ENCODE measurements around the gene PIP5K1C. TPM values are rescaled to one million over a fixed set of nuclear protein-coding genes. Genes with fewer than 3 reads are reported as not detected.

Gene PIP5K1C
- polyA plus RNA-seq, 1 donor: 23.0 TPM

DNA sequence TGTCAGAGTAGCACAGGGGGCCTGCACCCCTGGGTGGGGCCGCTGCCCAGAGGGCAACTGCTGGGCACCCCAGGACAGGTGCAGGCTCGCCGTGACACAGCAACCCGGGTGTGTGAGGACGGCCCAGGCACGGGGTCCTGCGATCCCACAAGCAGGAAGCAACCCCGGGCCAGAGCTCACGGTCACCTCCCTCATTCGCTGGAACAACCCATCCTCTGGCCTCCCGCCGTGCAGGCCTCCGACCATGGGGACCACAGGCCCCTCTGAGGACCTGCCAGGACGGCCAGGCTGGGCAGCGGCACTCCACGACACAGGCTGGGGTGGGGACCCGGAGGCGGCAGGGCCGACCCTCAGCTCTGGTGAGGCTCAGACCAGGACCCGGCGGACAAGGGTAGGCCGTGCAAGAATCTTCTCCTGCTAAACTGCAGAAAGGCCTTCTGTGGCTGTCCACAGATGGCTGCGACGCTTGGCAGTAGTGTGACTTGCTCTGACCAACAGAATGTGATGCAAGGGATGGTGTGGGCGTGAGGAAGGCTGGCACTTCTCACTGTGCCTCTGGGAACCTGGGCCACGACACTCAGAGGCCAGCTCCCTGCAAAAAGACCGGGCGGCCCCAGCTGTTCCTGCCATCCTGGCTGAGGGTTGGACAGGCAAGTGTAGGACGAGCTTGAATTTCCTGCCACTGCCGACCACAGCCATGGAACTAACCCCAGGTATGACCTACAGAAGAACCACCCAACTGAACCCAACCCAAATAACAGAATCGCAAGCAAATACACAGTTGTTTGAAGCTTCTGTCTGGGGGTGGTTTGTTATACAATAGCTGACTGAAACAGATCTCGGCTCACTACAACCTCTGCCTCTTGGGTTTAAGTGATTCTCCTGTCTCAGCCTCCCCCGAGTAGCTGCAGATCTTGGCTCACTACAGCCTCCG is 26.5 kb downstream of the PIP5K1C start:
- no peak for DNase-seq
- WGBS (ENCODE audit: insufficient coverage, low lambda C conversion rate): no CpG with 5 or more reads among the region's 34 CpGs
- peaks cover 6% of the 10 kb centered on the region for H3K36me3 ChIP-seq (ENCODE audit: control insufficient read depth, insufficient read depth, low read length)
- H3K27me3 ChIP-seq (ENCODE audit: control insufficient read depth, insufficient read depth, low read length): no peaks in the 10 kb centered on the region
- H3K4me1 ChIP-seq (ENCODE audit: control insufficient read depth, insufficient read depth, low read length): peaks cover 20% of the 10 kb centered on the region
- peaks cover 7% of the 10 kb centered on the region for H3K9me3 ChIP-seq (ENCODE audit: control insufficient read depth, low read depth, low read length)
- H3K4me3 ChIP-seq (ENCODE audit: low read length): no peak overlapping the region
- no peak overlapping the region for H3K27ac ChIP-seq (ENCODE audit: low read length)

DNA sequence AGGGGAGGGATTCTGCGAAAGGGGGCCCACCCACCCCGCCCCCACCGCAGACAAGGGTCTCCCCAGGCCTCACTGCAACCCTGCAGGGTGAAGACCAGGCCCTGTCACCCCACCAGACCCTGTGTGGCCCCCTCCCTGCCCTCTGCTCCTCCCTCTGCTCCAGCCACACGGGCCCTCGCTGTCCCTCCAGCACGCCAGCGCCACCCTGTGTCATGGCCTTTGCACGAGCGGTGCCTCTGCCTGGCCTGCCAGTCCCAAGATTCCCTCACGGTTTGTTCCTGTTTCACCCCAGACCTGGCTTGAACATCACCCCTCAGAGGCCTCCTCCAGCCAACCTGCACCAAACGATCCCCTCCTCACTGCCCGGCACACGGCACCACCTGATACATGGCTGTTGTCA is 27.3 kb downstream of the PIP5K1C start:
- peaks cover 7% of the 10 kb centered on the region for H3K9me3 ChIP-seq (ENCODE audit: control insufficient read depth, low read depth, low read length)
- H3K4me1 ChIP-seq (ENCODE audit: control insufficient read depth, insufficient read depth, low read length): peaks cover 27% of the 10 kb centered on the region
- H3K4me3 ChIP-seq (ENCODE audit: low read length): no peak overlapping the region
- H3K27me3 ChIP-seq (ENCODE audit: control insufficient read depth, insufficient read depth, low read length): no peaks in the 10 kb centered on the region
- DNase-seq: no peak
- H3K36me3 ChIP-seq (ENCODE audit: control insufficient read depth, insufficient read depth, low read length): peaks cover 6% of the 10 kb centered on the region
- WGBS (ENCODE audit: insufficient coverage, low lambda C conversion rate): no CpG with 5 or more reads among the region's 13 CpGs
- H3K27ac ChIP-seq (ENCODE audit: low read length): no peak overlapping the region

DNA sequence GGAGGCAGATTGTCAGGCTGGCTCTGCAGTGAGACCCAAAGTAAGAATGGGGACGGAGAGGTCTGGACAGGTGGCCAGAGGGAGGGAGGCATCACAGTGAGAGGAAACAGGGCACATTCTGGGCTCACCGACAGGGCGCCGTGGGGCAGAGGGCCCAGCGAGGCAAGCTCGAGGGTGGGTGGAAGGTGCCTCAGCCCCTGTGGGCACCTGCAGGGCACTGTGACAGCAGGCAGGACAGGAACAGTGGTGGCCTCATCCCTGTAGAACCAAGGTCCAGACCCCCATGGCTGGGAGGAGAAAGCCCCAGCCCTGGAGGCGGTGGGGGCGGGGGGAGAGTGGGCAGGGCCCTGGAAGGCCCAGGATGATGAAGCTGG is 27.7 kb downstream of the PIP5K1C start:
- Histone ChIP-seq H3K9me3 (ENCODE audit: control insufficient read depth, low read depth, low read length) (peaks cover 7% of the 10 kb centered on the region), H3K4me1 (ENCODE audit: control insufficient read depth, insufficient read depth, low read length) (peaks cover 32% of the 10 kb centered on the region)
- no CpG with 5 or more reads among the region's 8 CpGs for WGBS (ENCODE audit: insufficient coverage, low lambda C conversion rate)

DNA sequence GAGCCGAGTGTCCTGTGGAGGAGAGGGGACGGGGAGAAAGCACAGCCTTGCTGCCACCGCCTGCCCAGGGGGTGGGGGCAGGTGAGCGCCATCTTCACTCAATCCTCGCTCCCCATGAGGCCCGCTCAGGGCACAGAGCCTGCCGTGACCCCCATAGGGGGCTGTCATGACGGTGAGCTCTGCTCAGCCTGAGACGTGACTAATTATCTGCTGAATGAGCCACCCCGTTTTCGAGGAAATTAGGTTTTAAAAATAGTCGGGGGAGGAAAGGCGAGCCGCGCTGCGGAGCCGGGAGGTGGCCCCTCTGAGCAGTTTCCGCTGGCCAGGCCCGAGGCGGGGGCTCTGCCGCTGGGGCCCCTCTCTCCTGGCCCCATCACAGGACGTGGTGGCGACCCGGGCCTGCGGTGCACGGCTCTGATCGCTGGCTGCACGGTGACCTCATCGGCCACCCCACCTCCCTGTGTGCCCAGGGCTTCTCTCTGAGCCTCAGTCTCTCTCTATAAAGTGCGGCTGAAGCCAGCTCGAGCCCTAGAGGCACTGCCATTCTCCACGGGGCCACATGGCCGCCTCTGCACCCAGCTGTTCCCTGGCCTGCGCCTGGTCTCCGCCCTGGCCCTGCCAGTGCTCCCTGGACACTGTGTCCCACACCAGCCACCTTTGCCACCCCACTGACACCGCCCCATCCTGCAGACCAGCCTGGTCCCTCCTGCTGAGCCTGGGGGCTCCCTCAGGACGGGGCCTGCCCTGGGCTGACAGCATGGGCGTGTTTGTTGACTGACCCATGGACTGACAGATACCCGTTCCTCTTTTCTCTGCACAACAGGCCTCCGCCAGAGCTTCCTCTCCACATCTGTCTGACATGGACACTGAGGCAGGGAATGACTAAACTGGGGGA is 28.3 kb downstream of the PIP5K1C start:
- no peaks in the 10 kb centered on the region for H3K27me3 ChIP-seq (ENCODE audit: control insufficient read depth, insufficient read depth, low read length)
- peaks cover 36% of the 10 kb centered on the region for H3K4me1 ChIP-seq (ENCODE audit: control insufficient read depth, insufficient read depth, low read length)
- H3K36me3 ChIP-seq (ENCODE audit: control insufficient read depth, insufficient read depth, low read length): peaks cover 11% of the 10 kb centered on the region
- peak overlapping the region; percentile 68 for H3K27ac ChIP-seq (ENCODE audit: low read length)
- H3K4me3 ChIP-seq (ENCODE audit: low read length): no peak overlapping the region
- H3K9me3 ChIP-seq (ENCODE audit: control insufficient read depth, low read depth, low read length): peaks cover 7% of the 10 kb centered on the region
- no peak for DNase-seq
- WGBS (ENCODE audit: insufficient coverage, low lambda C conversion rate): no CpG with 5 or more reads among the region's 40 CpGs

More for the DNA sequence above, 27.7 kb downstream of the PIP5K1C start:
- Histone ChIP-seq H3K27me3 (ENCODE audit: control insufficient read depth, insufficient read depth, low read length) (no peaks in the 10 kb centered on the region), H3K27ac (ENCODE audit: low read length) (no peak overlapping the region), H3K36me3 (ENCODE audit: control insufficient read depth, insufficient read depth, low read length) (peaks cover 6% of the 10 kb centered on the region), H3K4me3 (ENCODE audit: low read length) (no peak overlapping the region)
- no peak for DNase-seq

DNA sequence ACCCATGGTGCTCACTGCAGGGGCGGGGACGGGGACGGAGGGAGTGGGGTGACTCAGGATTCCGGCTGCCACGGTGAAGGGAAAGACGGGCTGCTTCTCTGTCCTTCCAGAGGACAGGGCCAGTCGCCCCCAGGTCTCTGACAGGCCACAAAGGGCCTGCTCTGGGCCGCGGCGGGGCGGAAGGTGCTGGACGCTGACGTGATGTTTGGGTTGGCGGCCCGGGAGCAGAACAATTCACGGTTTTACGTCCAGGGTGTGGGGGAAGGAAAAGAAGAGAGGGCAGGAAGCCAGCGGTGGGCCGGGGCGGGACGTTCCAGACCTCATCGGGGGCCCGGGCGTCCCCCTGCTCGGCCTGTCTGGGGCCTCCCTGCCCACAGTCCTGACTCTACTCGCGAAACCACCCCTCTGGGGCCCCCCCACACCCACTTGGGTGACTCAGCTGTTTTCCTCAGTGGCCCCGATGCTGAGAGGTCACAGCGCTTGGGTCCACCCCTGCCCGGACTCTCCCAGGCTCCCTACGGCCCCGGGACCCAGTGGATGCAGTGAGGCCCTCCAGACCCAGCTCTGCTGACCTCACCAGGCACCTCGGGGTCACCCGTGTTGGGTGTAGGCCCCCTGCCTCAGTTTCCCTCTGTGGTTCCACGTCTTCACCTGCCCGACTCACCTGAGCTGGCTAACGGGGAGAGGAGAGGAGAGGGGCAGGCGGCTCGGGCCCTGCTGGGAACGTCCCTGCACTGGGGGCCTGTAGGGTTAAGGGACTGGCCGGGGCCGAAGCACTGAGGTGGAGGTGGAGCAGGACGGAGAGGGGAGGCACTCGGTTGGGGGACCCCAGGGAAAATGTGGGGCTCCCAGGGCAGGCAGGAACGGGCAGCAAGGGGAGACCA is 29.2 kb downstream of the PIP5K1C start:
- no peak overlapping the region for H3K4me3 ChIP-seq (ENCODE audit: low read length)
- peaks cover 40% of the 10 kb centered on the region for H3K4me1 ChIP-seq (ENCODE audit: control insufficient read depth, insufficient read depth, low read length)
- no CpG with 5 or more reads among the region's 45 CpGs for WGBS (ENCODE audit: insufficient coverage, low lambda C conversion rate)
- H3K27me3 ChIP-seq (ENCODE audit: control insufficient read depth, insufficient read depth, low read length): no peaks in the 10 kb centered on the region
- peak overlapping the region; percentile 68 for H3K27ac ChIP-seq (ENCODE audit: low read length)
- H3K36me3 ChIP-seq (ENCODE audit: control insufficient read depth, insufficient read depth, low read length): peaks cover 12% of the 10 kb centered on the region
- peak; percentile 38 to 50 for DNase-seq
- H3K9me3 ChIP-seq (ENCODE audit: control insufficient read depth, low read depth, low read length): peaks cover 7% of the 10 kb centered on the region

DNA sequence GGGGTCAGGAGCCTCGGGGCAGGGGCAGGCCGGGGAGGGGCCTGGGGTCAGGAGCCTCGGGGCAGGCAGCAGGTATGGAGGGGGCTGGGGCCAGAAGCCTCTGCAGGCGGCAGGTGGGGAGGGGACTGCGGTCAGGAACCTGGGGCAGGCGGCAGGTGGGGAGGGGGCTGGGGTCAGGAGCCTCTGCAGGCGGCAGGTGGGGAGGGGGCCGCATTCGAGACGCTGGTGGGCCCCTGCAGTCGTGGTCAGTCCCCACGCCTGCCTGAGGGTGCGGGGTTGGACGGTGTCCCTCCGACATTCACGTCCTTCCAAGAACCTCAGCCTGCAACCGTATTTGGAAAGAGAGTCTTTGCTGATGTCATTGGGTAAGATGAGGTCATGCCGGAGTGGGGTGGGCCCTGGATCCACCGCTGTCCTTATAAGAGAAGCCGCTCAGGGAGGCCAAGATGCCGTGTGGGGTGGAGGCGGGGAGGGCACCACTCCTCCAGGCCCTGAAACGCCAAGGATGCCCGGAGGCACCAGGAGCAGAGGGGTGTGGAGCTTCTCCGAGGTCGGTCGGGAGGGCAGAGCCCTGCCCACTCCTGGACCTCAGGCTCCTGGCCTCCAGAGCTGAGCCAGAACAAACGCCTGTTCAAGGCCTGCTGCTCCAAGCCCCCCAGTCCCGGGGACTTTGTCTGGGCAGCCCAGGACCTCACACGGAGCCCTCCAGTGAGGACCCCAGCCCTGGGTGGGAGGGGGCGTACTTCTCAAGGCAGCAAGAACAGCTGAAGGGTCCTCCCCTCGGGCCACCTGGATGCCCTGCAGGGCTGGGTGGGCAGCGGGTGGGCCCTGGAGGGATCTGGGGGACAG is 30.1 kb downstream of the PIP5K1C start:
- peak overlapping the region; percentile 68 for H3K27ac ChIP-seq (ENCODE audit: low read length)
- H3K36me3 ChIP-seq (ENCODE audit: control insufficient read depth, insufficient read depth, low read length): peaks cover 12% of the 10 kb centered on the region
- peaks cover 7% of the 10 kb centered on the region for H3K9me3 ChIP-seq (ENCODE audit: control insufficient read depth, low read depth, low read length)
- no peak overlapping the region for H3K4me3 ChIP-seq (ENCODE audit: low read length)
- DNase-seq: peak; percentile 45 to 61
- no peaks in the 10 kb centered on the region for H3K27me3 ChIP-seq (ENCODE audit: control insufficient read depth, insufficient read depth, low read length)
- peaks cover 41% of the 10 kb centered on the region for H3K4me1 ChIP-seq (ENCODE audit: control insufficient read depth, insufficient read depth, low read length)
- no CpG with 5 or more reads among the region's 33 CpGs for WGBS (ENCODE audit: insufficient coverage, low lambda C conversion rate)

DNA sequence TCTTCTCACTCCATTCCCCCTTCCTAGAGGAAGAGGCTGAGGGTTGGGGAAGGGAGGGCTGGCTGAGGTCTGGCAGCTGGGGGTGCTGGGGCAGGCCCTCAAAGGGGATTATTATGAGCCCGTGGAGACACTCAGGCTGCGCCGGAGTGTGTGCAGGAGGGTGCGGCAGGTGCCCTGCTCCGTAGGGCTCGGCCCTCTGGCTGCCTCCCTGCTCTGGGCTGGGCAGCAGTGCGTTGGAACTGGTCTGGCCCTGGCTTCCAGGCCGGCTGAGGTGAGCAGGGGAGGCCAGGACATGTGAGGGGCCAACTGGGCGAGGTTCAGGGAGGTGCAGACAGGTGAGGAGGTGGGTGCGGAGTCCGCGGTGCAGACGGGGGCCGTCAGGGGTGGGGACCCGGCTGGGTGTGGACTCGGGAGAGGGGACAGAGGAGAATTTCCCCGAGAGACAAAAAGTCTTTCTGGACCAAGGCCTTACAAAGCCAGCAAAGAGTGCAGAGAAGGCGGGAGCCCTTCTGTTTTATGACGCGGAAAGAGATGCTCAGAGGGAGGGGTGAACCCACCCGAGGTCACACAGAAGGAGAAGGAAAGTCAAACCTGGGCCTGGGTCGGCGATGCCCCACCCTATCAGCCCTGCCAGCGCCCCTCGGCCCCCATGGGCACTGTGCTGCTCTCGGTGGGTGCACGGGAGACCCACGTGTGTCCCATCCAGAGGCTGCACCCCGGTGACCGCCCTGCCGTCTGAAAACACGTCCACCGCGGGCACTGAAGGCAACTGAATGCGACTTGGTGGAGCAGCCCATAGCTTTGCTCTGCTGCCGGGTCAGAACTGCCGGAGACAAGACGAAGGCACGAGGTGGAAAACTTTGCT is 31.0 kb downstream of the PIP5K1C start:
- Histone ChIP-seq H3K36me3 (ENCODE audit: control insufficient read depth, insufficient read depth, low read length) (peaks cover 16% of the 10 kb centered on the region), H3K27me3 (ENCODE audit: control insufficient read depth, insufficient read depth, low read length) (no peaks in the 10 kb centered on the region), H3K27ac (ENCODE audit: low read length) (peak overlapping the region; percentile 66), H3K9me3 (ENCODE audit: control insufficient read depth, low read depth, low read length) (peaks cover 7% of the 10 kb centered on the region), H3K4me3 (ENCODE audit: low read length) (no peak overlapping the region), H3K4me1 (ENCODE audit: control insufficient read depth, insufficient read depth, low read length) (peaks cover 41% of the 10 kb centered on the region)
- no CpG with 5 or more reads among the region's 39 CpGs for WGBS (ENCODE audit: insufficient coverage, low lambda C conversion rate)
- peak; percentile 43 to 66 for DNase-seq

DNA sequence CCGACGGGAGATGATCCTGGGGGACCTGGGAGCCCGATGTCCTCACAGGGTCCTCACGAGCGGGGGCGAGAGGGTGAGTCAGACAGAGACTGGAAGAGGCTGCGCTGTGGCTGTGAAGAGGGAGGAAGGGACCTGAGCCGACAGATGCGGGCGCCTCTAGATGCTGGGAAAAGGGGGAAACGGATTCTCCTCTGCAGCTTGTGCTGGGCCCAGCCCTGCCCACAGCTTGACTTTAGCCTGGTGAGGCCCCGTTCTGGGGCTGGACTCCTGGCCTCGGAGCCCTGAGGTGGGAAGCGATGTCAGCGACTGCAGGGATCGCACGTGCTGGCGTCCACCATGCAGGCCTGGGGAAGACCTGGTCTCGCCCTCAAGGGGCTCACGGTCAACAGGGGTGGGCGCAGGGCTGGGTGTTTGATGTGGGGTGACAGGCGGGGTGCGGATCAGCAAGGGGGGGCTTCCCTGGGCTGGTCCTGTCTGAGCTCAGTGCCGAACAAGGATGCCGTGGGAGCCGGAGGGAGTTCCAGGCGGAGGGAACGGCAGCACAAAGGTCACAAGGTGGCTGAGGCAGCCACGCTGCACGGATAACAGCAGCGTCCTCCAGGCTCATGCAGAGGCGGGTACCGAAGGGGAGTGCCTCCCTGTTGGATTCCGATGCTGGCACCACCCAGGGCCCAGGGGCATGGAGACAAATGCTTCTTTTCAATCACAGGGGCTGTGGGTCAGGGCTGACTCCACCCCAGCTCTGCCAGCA is 31.8 kb downstream of the PIP5K1C start:
- H3K27ac ChIP-seq (ENCODE audit: low read length): peak overlapping the region; percentile 66

More for the DNA sequence above, 31.8 kb downstream of the PIP5K1C start:
- H3K36me3 ChIP-seq (ENCODE audit: control insufficient read depth, insufficient read depth, low read length): peaks cover 20% of the 10 kb centered on the region
- H3K9me3 ChIP-seq (ENCODE audit: control insufficient read depth, low read depth, low read length): peaks cover 2% of the 10 kb centered on the region
- no CpG with 5 or more reads among the region's 34 CpGs for WGBS (ENCODE audit: insufficient coverage, low lambda C conversion rate)
- peak; percentile 82 to 89 for DNase-seq
- no peaks in the 10 kb centered on the region for H3K27me3 ChIP-seq (ENCODE audit: control insufficient read depth, insufficient read depth, low read length)
- H3K4me1 ChIP-seq (ENCODE audit: control insufficient read depth, insufficient read depth, low read length): peaks cover 41% of the 10 kb centered on the region
- no peak overlapping the region for H3K4me3 ChIP-seq (ENCODE audit: low read length)
